K562 (cell line): Measurements from ENCODE around the gene SLC35G6. TPM values are rescaled to one million over a fixed set of nuclear protein-coding genes. Genes with fewer than 3 reads are reported as not detected.

ENCODE experiments used
- BCOR ChIP-seq: fragments of 450-650 bp; IDR thresholded peaks from 2 replicates; pipeline ENCODE4 v1.6.1; 2016
- BRF1 ChIP-seq: IDR thresholded peaks from 3 replicates; pipeline ENCODE4 v1.6.1; 2011; ENCODE audit warnings: borderline replicate concordance, mild to moderate bottlenecking; ENCODE audit not compliant: insufficient read length; ENCODE audit errors: extremely low read depth
- MAFF ChIP-seq: IDR thresholded peaks from 2 replicates; pipeline ENCODE4 v1.6.1; 2012; ENCODE audit warnings: low read length, improper control_type of control experiment
- NKRF ChIP-seq: fragments of 450-650 bp; IDR thresholded peaks from 2 replicates; pipeline ENCODE4 v1.6.1; 2016; ENCODE audit warnings: borderline replicate concordance
- PCBP2 ChIP-seq: fragments of 200-400 bp; formaldehyde crosslinking; IDR thresholded peaks from 2 replicates; pipeline ENCODE4 v1.6.1; 2018; ENCODE audit warnings: low read length, low read depth, mild to moderate bottlenecking, moderate library complexity; ENCODE audit not compliant: poor library complexity, severe bottlenecking
- POLR2B ChIP-seq: fragments of 450-650 bp; IDR thresholded peaks from 2 replicates; pipeline ENCODE4 v1.6.1; 2018; ENCODE audit warnings: low read depth; ENCODE audit not compliant: partially characterized antibody
- RBBP5 ChIP-seq: fragments of 200-600 bp; sonication (generic); IDR thresholded peaks from 2 replicates; pipeline ENCODE4 v1.6.1; 2012; ENCODE audit warnings: borderline replicate concordance, mild to moderate bottlenecking, low read length, control low read depth, inconsistent platforms; ENCODE audit not compliant: insufficient read depth, poor library complexity, severe bottlenecking
- SAP30 ChIP-seq: fragments of 200-600 bp; sonication (generic); IDR thresholded peaks from 2 replicates; pipeline ENCODE4 v1.6.1; 2012; ENCODE audit warnings: borderline replicate concordance, low read depth, mild to moderate bottlenecking, moderate library complexity, low read length, control low read depth, inconsistent platforms; ENCODE audit not compliant: insufficient read depth, poor library complexity, severe bottlenecking
- SRF ChIP-seq, 2 experiments: fragments of 250-450, 450-650 bp in 1 of 2; sonication (Bioruptor Pico) in 1 of 2; sonication (generic) in 1 of 2; formaldehyde crosslinking; IDR thresholded peaks; 2 replicates each; pipeline versions ENCODE4 v1.5.0 to v1.5.1; 2020 to 2022; ENCODE audit warnings: mild to moderate bottlenecking in 1 of 2, missing genetic modification reagents in 1 of 2
- TRIM24 ChIP-seq, 2 experiments: fragments of 450-650 bp; IDR thresholded peaks; 2 replicates each; pipeline ENCODE4 v1.6.1; 2016
- ZEB2 ChIP-seq: fragments of 450-650 bp; IDR thresholded peaks from 2 replicates; pipeline ENCODE4 v1.6.1; 2016
- ZNF354B ChIP-seq: fragments of 250-450 bp; sonication (Bioruptor Pico); IDR thresholded peaks from 2 replicates; pipeline ENCODE4 v1.4.0; 2020
- polyA plus RNA-seq, 8 experiments: library from polyadenylated mRNA; depleted of rRNA in 4 of 8; stranded (reverse) in 5 of 8; unstranded in 3 of 8; fragments of >200 nt; fragmentation: Nextera tagmentation in 2 of 8; fragmentation: Illumina TruSeq in 1 of 8; extraction: Ambion mirVana in 2 of 8; extraction: Trizol in 1 of 8; gene quantifications; 2 replicates each; pipeline versions ENCODE4 v1.2.1 to v1.2.3, GENCODE V29; 2011 to 2014; ENCODE audit warnings: inconsistent platforms in 1 of 8, missing spikeins in 1 of 8
- total RNA-seq, 7 experiments: library from RNA; depleted of rRNA in 6 of 7; stranded (reverse); fragments of >200 nt in 6 of 7; fragmentation: Illumina TruSeq in 2 of 7; extraction: Trizol in 2 of 7; gene quantifications; 2 replicates each; pipeline versions ENCODE4 v1.2.1 to v1.2.3, GENCODE V29; 2011 to 2021; ENCODE audit warnings: low replicate concordance in 1 of 7
- TF ChIP-seq, protein P1 (sequence below): sonication (generic); formaldehyde crosslinking; IDR thresholded peaks from 2 replicates; pipeline ENCODE4 v1.8.1; 2023; ENCODE audit warnings: mild to moderate bottlenecking, missing genetic modification reagents
- TF ChIP-seq, protein P2 (sequence below): sonication (generic); formaldehyde crosslinking; IDR thresholded peaks from 2 replicates; pipeline ENCODE4 v1.8.0; 2023; ENCODE audit warnings: missing genetic modification reagents, mild to moderate bottlenecking, borderline replicate concordance
- TF ChIP-seq, protein P3 (sequence below): fragments of 450-650 bp; IDR thresholded peaks from 2 replicates; pipeline ENCODE4 v1.7.0; 2016; ENCODE audit warnings: borderline replicate concordance

SLC35G6 gene
- total and polyA plus RNA-seq, 9 of the 15 experiments (the other 6 are each of a cell fraction or from before 2014, with no cell fraction given), result not detected

- TF ChIP-seq, protein P1, sequence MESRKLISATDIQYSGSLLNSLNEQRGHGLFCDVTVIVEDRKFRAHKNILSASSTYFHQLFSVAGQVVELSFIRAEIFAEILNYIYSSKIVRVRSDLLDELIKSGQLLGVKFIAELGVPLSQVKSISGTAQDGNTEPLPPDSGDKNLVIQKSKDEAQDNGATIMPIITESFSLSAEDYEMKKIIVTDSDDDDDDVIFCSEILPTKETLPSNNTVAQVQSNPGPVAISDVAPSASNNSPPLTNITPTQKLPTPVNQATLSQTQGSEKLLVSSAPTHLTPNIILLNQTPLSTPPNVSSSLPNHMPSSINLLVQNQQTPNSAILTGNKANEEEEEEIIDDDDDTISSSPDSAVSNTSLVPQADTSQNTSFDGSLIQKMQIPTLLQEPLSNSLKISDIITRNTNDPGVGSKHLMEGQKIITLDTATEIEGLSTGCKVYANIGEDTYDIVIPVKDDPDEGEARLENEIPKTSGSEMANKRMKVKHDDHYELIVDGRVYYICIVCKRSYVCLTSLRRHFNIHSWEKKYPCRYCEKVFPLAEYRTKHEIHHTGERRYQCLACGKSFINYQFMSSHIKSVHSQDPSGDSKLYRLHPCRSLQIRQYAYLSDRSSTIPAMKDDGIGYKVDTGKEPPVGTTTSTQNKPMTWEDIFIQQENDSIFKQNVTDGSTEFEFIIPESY, result no peak
- no peak for TF ChIP-seq PCBP2
- no peak for TF ChIP-seq ZNF354B (CRISPR knock-in tag)
- TF ChIP-seq, protein P2, sequence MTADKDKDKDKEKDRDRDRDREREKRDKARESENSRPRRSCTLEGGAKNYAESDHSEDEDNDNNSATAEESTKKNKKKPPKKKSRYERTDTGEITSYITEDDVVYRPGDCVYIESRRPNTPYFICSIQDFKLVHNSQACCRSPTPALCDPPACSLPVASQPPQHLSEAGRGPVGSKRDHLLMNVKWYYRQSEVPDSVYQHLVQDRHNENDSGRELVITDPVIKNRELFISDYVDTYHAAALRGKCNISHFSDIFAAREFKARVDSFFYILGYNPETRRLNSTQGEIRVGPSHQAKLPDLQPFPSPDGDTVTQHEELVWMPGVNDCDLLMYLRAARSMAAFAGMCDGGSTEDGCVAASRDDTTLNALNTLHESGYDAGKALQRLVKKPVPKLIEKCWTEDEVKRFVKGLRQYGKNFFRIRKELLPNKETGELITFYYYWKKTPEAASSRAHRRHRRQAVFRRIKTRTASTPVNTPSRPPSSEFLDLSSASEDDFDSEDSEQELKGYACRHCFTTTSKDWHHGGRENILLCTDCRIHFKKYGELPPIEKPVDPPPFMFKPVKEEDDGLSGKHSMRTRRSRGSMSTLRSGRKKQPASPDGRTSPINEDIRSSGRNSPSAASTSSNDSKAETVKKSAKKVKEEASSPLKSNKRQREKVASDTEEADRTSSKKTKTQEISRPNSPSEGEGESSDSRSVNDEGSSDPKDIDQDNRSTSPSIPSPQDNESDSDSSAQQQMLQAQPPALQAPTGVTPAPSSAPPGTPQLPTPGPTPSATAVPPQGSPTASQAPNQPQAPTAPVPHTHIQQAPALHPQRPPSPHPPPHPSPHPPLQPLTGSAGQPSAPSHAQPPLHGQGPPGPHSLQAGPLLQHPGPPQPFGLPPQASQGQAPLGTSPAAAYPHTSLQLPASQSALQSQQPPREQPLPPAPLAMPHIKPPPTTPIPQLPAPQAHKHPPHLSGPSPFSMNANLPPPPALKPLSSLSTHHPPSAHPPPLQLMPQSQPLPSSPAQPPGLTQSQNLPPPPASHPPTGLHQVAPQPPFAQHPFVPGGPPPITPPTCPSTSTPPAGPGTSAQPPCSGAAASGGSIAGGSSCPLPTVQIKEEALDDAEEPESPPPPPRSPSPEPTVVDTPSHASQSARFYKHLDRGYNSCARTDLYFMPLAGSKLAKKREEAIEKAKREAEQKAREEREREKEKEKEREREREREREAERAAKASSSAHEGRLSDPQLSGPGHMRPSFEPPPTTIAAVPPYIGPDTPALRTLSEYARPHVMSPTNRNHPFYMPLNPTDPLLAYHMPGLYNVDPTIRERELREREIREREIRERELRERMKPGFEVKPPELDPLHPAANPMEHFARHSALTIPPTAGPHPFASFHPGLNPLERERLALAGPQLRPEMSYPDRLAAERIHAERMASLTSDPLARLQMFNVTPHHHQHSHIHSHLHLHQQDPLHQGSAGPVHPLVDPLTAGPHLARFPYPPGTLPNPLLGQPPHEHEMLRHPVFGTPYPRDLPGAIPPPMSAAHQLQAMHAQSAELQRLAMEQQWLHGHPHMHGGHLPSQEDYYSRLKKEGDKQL (CRISPR knock-in tag), result no peak
- no peak for TF ChIP-seq SAP30
- no peak for TF ChIP-seq ZEB2
- TF ChIP-seq MAFF, result no peak
- 0 out of 2 replicates have a peak, but pooled peaks have one; percentile 9 for TF ChIP-seq NKRF
- no peak for TF ChIP-seq RBBP5
- TF ChIP-seq TRIM24 (IDR thresholded peaks at IDR 0.05), result no peak
- no peak for TF ChIP-seq SRF (CRISPR knock-in tag; IDR thresholded peaks at IDR 0.05)
- no peak for TF ChIP-seq BRF1
- peak; percentile 33 for TF ChIP-seq POLR2B
- TF ChIP-seq, protein P3, sequence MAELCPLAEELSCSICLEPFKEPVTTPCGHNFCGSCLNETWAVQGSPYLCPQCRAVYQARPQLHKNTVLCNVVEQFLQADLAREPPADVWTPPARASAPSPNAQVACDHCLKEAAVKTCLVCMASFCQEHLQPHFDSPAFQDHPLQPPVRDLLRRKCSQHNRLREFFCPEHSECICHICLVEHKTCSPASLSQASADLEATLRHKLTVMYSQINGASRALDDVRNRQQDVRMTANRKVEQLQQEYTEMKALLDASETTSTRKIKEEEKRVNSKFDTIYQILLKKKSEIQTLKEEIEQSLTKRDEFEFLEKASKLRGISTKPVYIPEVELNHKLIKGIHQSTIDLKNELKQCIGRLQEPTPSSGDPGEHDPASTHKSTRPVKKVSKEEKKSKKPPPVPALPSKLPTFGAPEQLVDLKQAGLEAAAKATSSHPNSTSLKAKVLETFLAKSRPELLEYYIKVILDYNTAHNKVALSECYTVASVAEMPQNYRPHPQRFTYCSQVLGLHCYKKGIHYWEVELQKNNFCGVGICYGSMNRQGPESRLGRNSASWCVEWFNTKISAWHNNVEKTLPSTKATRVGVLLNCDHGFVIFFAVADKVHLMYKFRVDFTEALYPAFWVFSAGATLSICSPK, result no peak
- TF ChIP-seq BCOR, result no peak
Observed at GRCh38 chr17:7479213-7480088, 1.8 kb upstream of the SLC35G6 start, which contains the start of gene ZBTB4 (continued).
